Prostate gland (tissue), 2 donors: ENCODE data around the gene RNF141.

ENCODE experiments used
- CTCF ChIP-seq, 4 experiments: fragments of 200-600 bp in 2 of 4; fragments of 450-650 bp in 2 of 4; sonication (generic) in 2 of 4; IDR thresholded peaks; 1 replicate in 3 of 4; 2 replicates in 1 of 4; pipeline ENCODE4 v1.5.1; 2016 to 2019; ENCODE audit warnings: antibody characterized with exemption in 4 of 4, mild to moderate bottlenecking in 2 of 4, moderate library complexity in 2 of 4
- POLR2AphosphoS5 ChIP-seq: sonication (generic); formaldehyde crosslinking; IDR thresholded peaks from one replicate; pipeline ENCODE4 v1.6.1; 2017; ENCODE audit warnings: antibody characterized with exemption

GRCh38 chr11:10497371-10498021 lies 43.5 kb downstream of the RNF141 start:
- TF ChIP-seq CTCF (IDR thresholded peaks at IDR 0.05) (no peak), POLR2AphosphoS5 (no peak)
